PC-3 (cell line): ENCODE results near the gene RC3H1.

Experiments used
- CTCF ChIP-seq: fragments of 300-600 bp; sonication (generic); conservative IDR thresholded peaks from 2 replicates; pipeline ENCODE4 v1.5.1; 2017; ENCODE audit warnings: antibody characterized with exemption, low read depth, mild to moderate bottlenecking, low read length
- EZH2 ChIP-seq: fragments of 300-600 bp; sonication (generic); IDR thresholded peaks from one replicate; pipeline ENCODE4 v1.6.1; 2017; ENCODE audit warnings: antibody characterized with exemption, mild to moderate bottlenecking, low read length; ENCODE audit not compliant: unreplicated experiment

- TF ChIP-seq CTCF (no peak), EZH2 (no peak)
Measured at GRCh38 chr1:173900427-173900826, 121.7 kb downstream of the RC3H1 start.
